SK-N-SH (cell line): Measurements from ENCODE around the gene CHMP6. TPM values are rescaled to one million over a fixed set of nuclear protein-coding genes. Genes with fewer than 3 reads are reported as not detected.

Source experiments
- CTCF ChIA-PET: fragments of 300-600, 350-600 bp; formaldehyde crosslinking; extraction: SDS; loops from one replicate; lab custom pipeline; 2021; lab: Yijun Ruan, JAX
- POLR2A ChIA-PET: fragments of 350-600 bp; sonication (Branson Sonifier 250); formaldehyde crosslinking; extraction: SDS; loops from one replicate; lab custom pipeline; 2020; ENCODE audit warnings: antibody characterized with exemption, inconsistent platforms; lab: Yijun Ruan, JAX
- DNase-seq: peaks from one replicate; pipeline ENCODE4 v3.0.0; 2012
- H2AFZ ChIP-seq: fragments of 200-600 bp; sonication (generic); 2 replicates; pipeline ENCODE4 v1.8.1; 2016; ENCODE audit warnings: antibody characterized with exemption, mild to moderate bottlenecking, low read depth
- H3F3A ChIP-seq: fragments of 200-600 bp; sonication (generic); replicated peaks from 2 replicates; pipeline ENCODE3; 2016; ENCODE audit warnings: antibody characterized with exemption, mild to moderate bottlenecking; ENCODE audit not compliant: insufficient read depth
- H3K27ac ChIP-seq, 2 experiments: fragments of 200-500 bp in 1 of 2; fragments of 200-600 bp in 1 of 2; sonication (Bioruptor generic) in 1 of 2; sonication (generic), shearing (Covaris generic) in 1 of 2; 2 replicates each; pipeline versions ENCODE4 v1.5.1 to v1.6.1; 2014 to 2016; ENCODE audit warnings: low read depth in 2 of 2, inconsistent platforms in 1 of 2, low read length in 1 of 2, mild to moderate bottlenecking in 1 of 2, mixed read lengths in 1 of 2
- H3K27me3 ChIP-seq: fragments of 200-600 bp; sonication (generic), shearing (Covaris generic); 2 replicates; pipeline ENCODE4 v1.6.1; 2016; ENCODE audit warnings: mixed run types; ENCODE audit not compliant: insufficient read depth
- H3K36me3 ChIP-seq, 2 experiments: fragments of 200-500 bp in 1 of 2; fragments of 200-600 bp in 1 of 2; sonication (Bioruptor generic) in 1 of 2; sonication (generic) in 1 of 2; replicated peaks in 1 of 2; 2 replicates each; pipeline versions ENCODE3 to v1.5.1; 2014 to 2016; ENCODE audit warnings: low read length in 1 of 2, mild to moderate bottlenecking in 1 of 2; ENCODE audit not compliant: insufficient read depth in 2 of 2, control insufficient read depth in 1 of 2
- H3K4me1 ChIP-seq, 2 experiments: fragments of 200-500 bp in 1 of 2; fragments of 200-600 bp in 1 of 2; sonication (Bioruptor generic) in 1 of 2; sonication (generic), shearing (Covaris generic) in 1 of 2; 2 replicates each; pipeline versions ENCODE4 v1.5.1 to v1.6.1; 2014 to 2016; ENCODE audit warnings: low read depth in 1 of 2, low read length in 1 of 2, mixed run types in 1 of 2; ENCODE audit not compliant: insufficient read depth in 2 of 2, control insufficient read depth in 1 of 2
- H3K4me2 ChIP-seq: fragments of 200-600 bp; sonication (generic), shearing (Covaris generic); 2 replicates; pipeline ENCODE4 v1.6.1; 2017; ENCODE audit warnings: mixed run types
- H3K4me3 ChIP-seq, 2 experiments: fragments of 200-500 bp in 1 of 2; fragments of 200-600 bp in 1 of 2; sonication (Bioruptor generic) in 1 of 2; sonication (generic), shearing (Covaris generic) in 1 of 2; 2 replicates each; pipeline versions ENCODE4 v1.5.1 to v1.8.1; 2014 to 2016; ENCODE audit warnings: low read depth in 2 of 2, inconsistent platforms in 1 of 2, low read length in 1 of 2, mild to moderate bottlenecking in 1 of 2, mixed read lengths in 1 of 2, moderate library complexity in 1 of 2
- H3K79me2 ChIP-seq: fragments of 200-600 bp; sonication (generic); 2 replicates; pipeline ENCODE4 v1.8.1; 2017; ENCODE audit warnings: mild to moderate bottlenecking; ENCODE audit not compliant: insufficient read depth
- H3K9ac ChIP-seq: fragments of 200-600 bp; sonication (generic); 2 replicates; pipeline ENCODE4 v1.6.1; 2017; ENCODE audit warnings: mixed run types
- H3K9me2 ChIP-seq: fragments of 200-600 bp; sonication (generic); 2 replicates; pipeline ENCODE4 v1.6.1; 2017; ENCODE audit warnings: mixed run types
- H3K9me3 ChIP-seq: fragments of 200-600 bp; sonication (generic); 2 replicates; pipeline ENCODE4 v1.6.1; 2017; ENCODE audit warnings: mixed run types, mild to moderate bottlenecking, moderate library complexity
- H4K20me1 ChIP-seq: fragments of 200-600 bp; sonication (generic); 2 replicates; pipeline ENCODE4 v1.6.1; 2017; ENCODE audit warnings: mild to moderate bottlenecking, mixed run types; ENCODE audit not compliant: insufficient read depth
- EP300 ChIP-seq, 2 experiments: IDR thresholded peaks; 2 replicates each; pipeline versions ENCODE4 v1.4.0 to v1.6.1; 2012; ENCODE audit warnings: borderline replicate concordance in 1 of 2, low read depth in 1 of 2, low read length in 1 of 2
- FOXM1 ChIP-seq: IDR thresholded peaks from 2 replicates; pipeline ENCODE4 v1.4.0; 2012; ENCODE audit warnings: low read depth, mild to moderate bottlenecking
- GABPA ChIP-seq: IDR thresholded peaks from 2 replicates; pipeline ENCODE4 v1.4.0; 2012; ENCODE audit warnings: low read depth, mild to moderate bottlenecking
- GATA2 ChIP-seq: sonication (generic); formaldehyde crosslinking; IDR thresholded peaks from 2 replicates; pipeline ENCODE4 v1.5.0; 2020; ENCODE audit warnings: mild to moderate bottlenecking, missing genetic modification reagents
- JUND ChIP-seq: IDR thresholded peaks from 2 replicates; pipeline ENCODE4 v1.4.0; 2012
- MEF2A ChIP-seq: IDR thresholded peaks from 2 replicates; pipeline ENCODE4 v1.4.0; 2012; ENCODE audit warnings: low read depth, borderline replicate concordance
- NRF1 ChIP-seq: IDR thresholded peaks from 2 replicates; pipeline ENCODE4 v1.6.1; 2012; ENCODE audit warnings: low read depth, mild to moderate bottlenecking, low read length
- PBX3 ChIP-seq: IDR thresholded peaks from 2 replicates; pipeline ENCODE4; 2012
- RCOR1 ChIP-seq: fragments of 150-350 bp; IDR thresholded peaks from 2 replicates; pipeline ENCODE4 v1.6.1; 2017; ENCODE audit warnings: antibody characterized with exemption, low read length
- REST ChIP-seq: IDR thresholded peaks from 2 replicates; pipeline ENCODE4 v1.6.1; 2012; ENCODE audit warnings: mild to moderate bottlenecking, low read depth, low read length, moderate library complexity
- RFX5 ChIP-seq: IDR thresholded peaks from 2 replicates; pipeline ENCODE4 v1.6.1; 2012; ENCODE audit warnings: mild to moderate bottlenecking, improper control_type of control experiment, low read length
- SIN3A ChIP-seq: IDR thresholded peaks from 2 replicates; pipeline ENCODE4 v1.6.1; 2012; ENCODE audit warnings: low read depth, mild to moderate bottlenecking, low read length, moderate library complexity, borderline replicate concordance
- SMC3 ChIP-seq: IDR thresholded peaks from 2 replicates; pipeline ENCODE4 v1.6.1; 2012; ENCODE audit warnings: low read depth, low read length, improper control_type of control experiment
- TEAD4 ChIP-seq: IDR thresholded peaks from 2 replicates; pipeline ENCODE4 v1.4.0; 2012; ENCODE audit warnings: mild to moderate bottlenecking, borderline replicate concordance; ENCODE audit not compliant: insufficient read depth
- USF2 ChIP-seq: fragments of 150-350 bp; IDR thresholded peaks from 2 replicates; pipeline ENCODE4 v1.6.1; 2017; ENCODE audit warnings: antibody characterized with exemption, low read length, low read depth, borderline replicate concordance
- YY1 ChIP-seq: IDR thresholded peaks from 2 replicates; pipeline ENCODE4 v1.4.0; 2012; ENCODE audit warnings: low read depth, mild to moderate bottlenecking
- WGBS: methylation state at CpG from one replicate; pipeline ENCODE4 v1.1.6; 2017; ENCODE audit warnings: low lambda C conversion rate; 5-methylcytosine and 5-hydroxymethylcytosine counted together
- polyA plus RNA-seq, 3 experiments: library from polyadenylated mRNA; depleted of rRNA; stranded (reverse); fragments of >200 nt; gene quantifications; 2 replicates each; pipeline ENCODE4 v1.2.3, GENCODE V29; 2012

The CHMP6 gene
- polyA plus RNA-seq, 1 of the 3 experiments (the other 2 are of a cell fraction): 44.1 TPM

GRCh38 chr17:81025065-81025740, 33.6 kb downstream of the CHMP6 start:
- POLR2A ChIA-PET: interaction anchor here (0.5 to 1.5 kb wide), 2 partner anchors 10 to 38 kb away, joined by 3 read pairs; partner anchors contain the start of gene BAIAP2

GRCh38 chr17:81025741-81026129, 34.1 kb downstream of the CHMP6 start:
- no peaks in the 10 kb centered on the region for H3K36me3 ChIP-seq
- no peak overlapping the region for H3K4me3 ChIP-seq
- peaks cover 0 to 32% of the 10 kb centered on the region in 2 experiments; a peak in 1 of 4 replicates for H3K4me1 ChIP-seq
- H3K9me3 ChIP-seq: no peaks in the 10 kb centered on the region
- POLR2A ChIA-PET: interaction anchor here (1.5 kb wide), 1 partner anchor 10 kb away, joined by 3 read pairs; the partner anchor contains the start of gene BAIAP2
- peaks cover 25% of the 10 kb centered on the region for H3K27me3 ChIP-seq
- no peak overlapping the region for H2AFZ ChIP-seq
- no peak overlapping the region for H3K27ac ChIP-seq
- no peaks in the 10 kb centered on the region for H3F3A ChIP-seq
- H3K9me2 ChIP-seq: no peaks in the 10 kb centered on the region
- DNase-seq: peak; percentile 32
- H3K79me2 ChIP-seq: no peaks in the 10 kb centered on the region
- CTCF ChIA-PET: interaction anchor here (0.8 to 19.0 kb wide), 18 partner anchors 12 to 108 kb away, joined by 3 to 668 read pairs (median 7); no protein-coding TSS in a partner anchor
- H3K9ac ChIP-seq: no peak overlapping the region
- H4K20me1 ChIP-seq: no peaks in the 10 kb centered on the region
- no peak overlapping the region for H3K4me2 ChIP-seq
- WGBS: 82% methylated on average over 12 of the region's 22 CpGs
- no peak for TF ChIP-seq GABPA
- no peak for TF ChIP-seq USF2
- TF ChIP-seq TEAD4: no peak
- no peak for TF ChIP-seq NRF1
- TF ChIP-seq EP300 (IDR thresholded peaks at IDR 0.05; ENCODE audit: borderline replicate concordance in 1 of 2, low read depth in 1 of 2, low read length in 1 of 2): no peak
- TF ChIP-seq MEF2A: no peak
- no peak for TF ChIP-seq FOXM1
- no peak for TF ChIP-seq RCOR1
- no peak for TF ChIP-seq PBX3
- no peak for TF ChIP-seq REST
- TF ChIP-seq SMC3: no peak

More at GRCh38 chr17:81025065-81025740, 33.6 kb downstream of the CHMP6 start:
- WGBS: 73% methylated on average over 16 of the region's 16 CpGs
- no peak overlapping the region for H3K4me2 ChIP-seq
- H3K9ac ChIP-seq: no peak overlapping the region
- H2AFZ ChIP-seq: no peak overlapping the region
- no peak for DNase-seq
- H3K36me3 ChIP-seq: no peaks in the 10 kb centered on the region
- CTCF ChIA-PET: interaction anchor here (0.8 to 19.0 kb wide), 21 partner anchors 8 to 109 kb away, joined by 3 to 668 read pairs (median 8); no protein-coding TSS in a partner anchor
- TF ChIP-seq YY1 (no peak), USF2 (no peak), RFX5 (no peak), TEAD4 (no peak), GATA2 (no peak), NRF1 (no peak), PBX3 (no peak), JUND (no peak), SIN3A (no peak)
- no peaks in the 10 kb centered on the region for H3K9me3 ChIP-seq
- H3K79me2 ChIP-seq: no peaks in the 10 kb centered on the region
- peaks cover 25% of the 10 kb centered on the region for H3K27me3 ChIP-seq
- H3K9me2 ChIP-seq: no peaks in the 10 kb centered on the region
- no peaks in the 10 kb centered on the region for H4K20me1 ChIP-seq
- H3K4me1 ChIP-seq: peaks cover 0 to 32% of the 10 kb centered on the region in 2 experiments; a peak in 1 of 4 replicates
- no peak overlapping the region for H3K27ac ChIP-seq
- no peaks in the 10 kb centered on the region for H3F3A ChIP-seq
- no peak overlapping the region for H3K4me3 ChIP-seq
